ENCODE results near the gene TMEM125. TPM values are rescaled to one million over a fixed set of nuclear protein-coding genes. Genes with fewer than 3 reads are reported as not detected.

TMEM125 gene
- total and polyA plus RNA-seq, 7 donors, result not detected

GRCh38 chr1:43256675-43257570 is 12.9 kb upstream of the TMEM125 start:
- intact Hi-C loops (cut with DNase I), result no loop called here
- WGBS, 3 donors, result 80 to 86% (median 84%) methylated on average over 8 of the region's 8 CpGs
- TF ChIP-seq, protein P1, sequence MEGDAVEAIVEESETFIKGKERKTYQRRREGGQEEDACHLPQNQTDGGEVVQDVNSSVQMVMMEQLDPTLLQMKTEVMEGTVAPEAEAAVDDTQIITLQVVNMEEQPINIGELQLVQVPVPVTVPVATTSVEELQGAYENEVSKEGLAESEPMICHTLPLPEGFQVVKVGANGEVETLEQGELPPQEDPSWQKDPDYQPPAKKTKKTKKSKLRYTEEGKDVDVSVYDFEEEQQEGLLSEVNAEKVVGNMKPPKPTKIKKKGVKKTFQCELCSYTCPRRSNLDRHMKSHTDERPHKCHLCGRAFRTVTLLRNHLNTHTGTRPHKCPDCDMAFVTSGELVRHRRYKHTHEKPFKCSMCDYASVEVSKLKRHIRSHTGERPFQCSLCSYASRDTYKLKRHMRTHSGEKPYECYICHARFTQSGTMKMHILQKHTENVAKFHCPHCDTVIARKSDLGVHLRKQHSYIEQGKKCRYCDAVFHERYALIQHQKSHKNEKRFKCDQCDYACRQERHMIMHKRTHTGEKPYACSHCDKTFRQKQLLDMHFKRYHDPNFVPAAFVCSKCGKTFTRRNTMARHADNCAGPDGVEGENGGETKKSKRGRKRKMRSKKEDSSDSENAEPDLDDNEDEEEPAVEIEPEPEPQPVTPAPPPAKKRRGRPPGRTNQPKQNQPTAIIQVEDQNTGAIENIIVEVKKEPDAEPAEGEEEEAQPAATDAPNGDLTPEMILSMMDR (IDR thresholded peaks at IDR 0.05), result no peak
- DNase-seq, result no peak
- H3K27me3 ChIP-seq (ENCODE audit: insufficient read depth in 3 of 3, low read length in 2 of 3), result no peaks in the 10 kb centered on the region
- no peak overlapping the region for H3K4me3 ChIP-seq
- no peak overlapping the region for H3K27ac ChIP-seq
- ATAC-seq, result no peak
- H3K9me3 ChIP-seq, result no peaks in the 10 kb centered on the region
- no peaks in the 10 kb centered on the region for H3K4me1 ChIP-seq
- H3K36me3 ChIP-seq (ENCODE audit: insufficient read depth in 1 of 2, low read depth in 1 of 2), result no peaks in the 10 kb centered on the region

GRCh38 chr1:43258370-43258769 is 11.4 kb upstream of the TMEM125 start:
- ATAC-seq (no peak), DNase-seq (no peak)
- Histone ChIP-seq H3K36me3 (ENCODE audit: insufficient read depth in 1 of 2, low read depth in 1 of 2) (no peaks in the 10 kb centered on the region), H3K4me1 (no peaks in the 10 kb centered on the region), H3K27ac (no peak overlapping the region), H3K9me3 (no peaks in the 10 kb centered on the region), H3K27me3 (ENCODE audit: insufficient read depth in 3 of 3, low read length in 2 of 3) (no peaks in the 10 kb centered on the region), H3K4me3 (no peak overlapping the region)
- 57 to 92% (median 75%) methylated on average over 3 of the region's 3 CpGs for WGBS, 3 donors
- TF ChIP-seq, protein P1 (IDR thresholded peaks at IDR 0.05), result no peak
- intact Hi-C loops (cut with DNase I), result no loop called here

DNA sequence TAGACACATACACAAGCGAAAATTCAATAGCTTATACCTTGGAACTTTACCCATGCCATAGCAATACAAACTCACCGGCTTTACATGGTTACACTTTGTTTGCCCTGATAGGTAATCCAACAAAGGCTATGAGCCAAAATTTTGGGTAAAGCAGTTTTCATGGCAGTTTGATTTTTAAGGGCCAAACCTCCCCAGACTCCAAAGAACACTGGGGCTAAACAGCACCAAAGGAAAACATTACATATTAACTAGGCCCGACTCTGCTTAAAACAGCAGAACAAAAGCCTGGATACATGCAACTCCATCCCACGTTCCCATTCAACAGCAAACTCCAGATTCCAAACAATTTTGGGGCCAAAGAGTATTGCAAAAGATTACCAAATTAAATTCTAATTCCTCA is 4.4 kb upstream of the TMEM125 start:
- Histone ChIP-seq H3K9me3 (no peaks in the 10 kb centered on the region), H3K4me1 (no peaks in the 10 kb centered on the region), H3K27me3 (ENCODE audit: insufficient read depth in 3 of 3, low read length in 2 of 3) (peaks cover 0 to 8% (median 0%) of the 10 kb centered on the region in 3 donors), H3K27ac (no peak overlapping the region), H3K36me3 (ENCODE audit: insufficient read depth in 1 of 2, low read depth in 1 of 2) (no peaks in the 10 kb centered on the region), H3K4me3 (no peak overlapping the region)
- TF ChIP-seq, protein P1 (IDR thresholded peaks at IDR 0.05), result no peak
- 82 to 88% (median 83%) methylated on average over 4 of the region's 4 CpGs for WGBS, 3 donors
- ATAC-seq (no peak), DNase-seq (no peak)
- intact Hi-C loops (cut with DNase I), result no loop called here

DNA sequence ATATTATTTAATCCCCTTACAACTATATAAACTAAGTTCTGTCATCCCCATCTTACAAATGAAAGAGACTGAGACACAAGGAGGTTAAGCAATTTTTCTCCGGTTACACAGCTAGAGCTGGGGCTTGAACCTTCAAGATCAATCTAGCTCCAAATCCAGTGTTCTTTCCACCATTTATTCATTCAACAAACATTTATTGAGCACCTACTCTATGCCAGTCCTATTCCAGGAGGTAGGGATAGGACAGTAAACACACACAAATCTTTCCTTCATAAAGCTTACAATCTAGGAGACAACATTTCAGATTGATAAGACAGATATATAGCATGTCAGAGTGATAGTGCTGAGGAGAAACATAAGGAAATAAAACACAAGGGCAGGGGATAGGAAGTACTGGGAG is 2.9 kb upstream of the TMEM125 start:
- WGBS, 3 donors, result 90 to 96% (median 91%) methylated on average over 1 of the region's 1 CpG
- ATAC-seq (no peak), DNase-seq (no peak)
- H3K27me3 ChIP-seq (ENCODE audit: insufficient read depth in 3 of 3, low read length in 2 of 3), result peaks cover 0 to 22% (median 3%) of the 10 kb centered on the region in 3 donors
- no peaks in the 10 kb centered on the region for H3K4me1 ChIP-seq
- intact Hi-C loops (cut with DNase I), result no loop called here
- no peak overlapping the region for H3K27ac ChIP-seq
- H3K9me3 ChIP-seq, result no peaks in the 10 kb centered on the region
- TF ChIP-seq, protein P1 (IDR thresholded peaks at IDR 0.05), result no peak
- H3K36me3 ChIP-seq (ENCODE audit: insufficient read depth in 1 of 2, low read depth in 1 of 2), result no peaks in the 10 kb centered on the region
- no peak overlapping the region for H3K4me3 ChIP-seq
